Astrocyte (in vitro differentiated cells and primary cell): ENCODE results near the gene TUBB6.

Source experiments
- EZH2 ChIP-seq: IDR thresholded peaks from 2 replicates; pipeline ENCODE4 v1.6.1; 2012; ENCODE audit warnings: mild to moderate bottlenecking, low read length, inconsistent platforms; ENCODE audit not compliant: insufficient read depth
- TF ChIP-seq, protein P1 (sequence below): IDR thresholded peaks from 2 replicates; pipeline ENCODE4 v1.5.1; 2011; ENCODE audit warnings: low read depth, mild to moderate bottlenecking, inconsistent platforms, low read length, moderate library complexity; ENCODE audit not compliant: insufficient read depth

DNA sequence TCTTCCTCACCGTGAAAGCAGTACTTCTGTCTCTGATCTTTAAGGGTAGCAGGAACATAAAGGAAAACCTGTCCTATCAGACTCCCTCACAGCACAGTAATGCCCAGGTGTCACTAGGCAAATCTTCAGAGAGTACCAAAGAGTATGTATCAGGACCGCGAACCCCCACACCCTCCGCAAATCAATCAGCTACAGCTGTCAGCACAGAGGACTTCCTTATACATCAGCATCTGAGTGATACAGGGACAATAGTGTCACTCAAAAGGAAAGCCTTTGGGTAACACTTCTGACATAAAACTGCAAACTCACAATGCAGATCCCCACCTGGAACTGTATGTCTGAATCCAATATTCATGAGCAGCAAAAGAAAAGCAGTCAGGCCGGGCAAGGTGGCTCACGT is 66.4 kb downstream of the TUBB6 start:
- TF ChIP-seq EZH2, result no peak
- TF ChIP-seq, protein P1, sequence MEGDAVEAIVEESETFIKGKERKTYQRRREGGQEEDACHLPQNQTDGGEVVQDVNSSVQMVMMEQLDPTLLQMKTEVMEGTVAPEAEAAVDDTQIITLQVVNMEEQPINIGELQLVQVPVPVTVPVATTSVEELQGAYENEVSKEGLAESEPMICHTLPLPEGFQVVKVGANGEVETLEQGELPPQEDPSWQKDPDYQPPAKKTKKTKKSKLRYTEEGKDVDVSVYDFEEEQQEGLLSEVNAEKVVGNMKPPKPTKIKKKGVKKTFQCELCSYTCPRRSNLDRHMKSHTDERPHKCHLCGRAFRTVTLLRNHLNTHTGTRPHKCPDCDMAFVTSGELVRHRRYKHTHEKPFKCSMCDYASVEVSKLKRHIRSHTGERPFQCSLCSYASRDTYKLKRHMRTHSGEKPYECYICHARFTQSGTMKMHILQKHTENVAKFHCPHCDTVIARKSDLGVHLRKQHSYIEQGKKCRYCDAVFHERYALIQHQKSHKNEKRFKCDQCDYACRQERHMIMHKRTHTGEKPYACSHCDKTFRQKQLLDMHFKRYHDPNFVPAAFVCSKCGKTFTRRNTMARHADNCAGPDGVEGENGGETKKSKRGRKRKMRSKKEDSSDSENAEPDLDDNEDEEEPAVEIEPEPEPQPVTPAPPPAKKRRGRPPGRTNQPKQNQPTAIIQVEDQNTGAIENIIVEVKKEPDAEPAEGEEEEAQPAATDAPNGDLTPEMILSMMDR, result no peak
